HepG2 (cell line): ENCODE data around the gene HSF4. TPM values are rescaled to one million over a fixed set of nuclear protein-coding genes. Genes with fewer than 3 reads are reported as not detected.

Source experiments
- ATRX ChIP-seq: sonication (generic); formaldehyde crosslinking; IDR thresholded peaks from 2 replicates; pipeline ENCODE4 v1.4.0; 2020; ENCODE audit warnings: missing genetic modification reagents, borderline replicate concordance
- CBX5 ChIP-seq: sonication (generic); formaldehyde crosslinking; IDR thresholded peaks from 2 replicates; pipeline ENCODE4 v1.4.0; 2020; ENCODE audit warnings: missing genetic modification reagents, borderline replicate concordance
- EP300 ChIP-seq, 3 experiments: sonication (generic) in 1 of 3; formaldehyde crosslinking in 1 of 3; IDR thresholded peaks; 2 replicates each; pipeline versions ENCODE4 v1.5.1 to v1.6.1; 2011 to 2020; ENCODE audit warnings: low read depth in 2 of 3, low read length in 2 of 3, borderline replicate concordance in 1 of 3, improper control_type of control experiment in 1 of 3, mild to moderate bottlenecking in 1 of 3, missing genetic modification reagents in 1 of 3, moderate library complexity in 1 of 3
- NFYC ChIP-seq: IDR thresholded peaks from 2 replicates; pipeline ENCODE4 v1.6.1; 2016; ENCODE audit warnings: missing genetic modification reagents, missing compliant biosample characterization
- NR3C1 ChIP-seq: sonication (generic); formaldehyde crosslinking; IDR thresholded peaks from 2 replicates; pipeline ENCODE4 v1.4.0; 2020; ENCODE audit warnings: missing genetic modification reagents
- RXRB ChIP-seq: IDR thresholded peaks from 2 replicates; pipeline ENCODE4 v1.6.1; 2016; ENCODE audit warnings: borderline replicate concordance, missing genetic modification reagents, missing compliant biosample characterization
- SNAI1 ChIP-seq: sonication (generic); formaldehyde crosslinking; IDR thresholded peaks from 2 replicates; pipeline ENCODE4 v1.5.0; 2020; ENCODE audit warnings: mild to moderate bottlenecking, missing genetic modification reagents, borderline replicate concordance
- ZBTB20 ChIP-seq: sonication (generic); formaldehyde crosslinking; IDR thresholded peaks from 2 replicates; pipeline ENCODE4 v1.8.1; 2023; ENCODE audit warnings: missing genetic modification reagents, low read depth, mild to moderate bottlenecking, borderline replicate concordance
- ZNF335 ChIP-seq: sonication (generic); formaldehyde crosslinking; IDR thresholded peaks from 2 replicates; pipeline ENCODE4 v1.4.0; 2020; ENCODE audit warnings: missing genetic modification reagents
- ZNF713 ChIP-seq: sonication (generic); formaldehyde crosslinking; IDR thresholded peaks from 2 replicates; pipeline ENCODE4 v1.4.0; 2020; ENCODE audit warnings: mild to moderate bottlenecking, missing genetic modification reagents
- ZNF747 ChIP-seq: sonication (generic); formaldehyde crosslinking; IDR thresholded peaks from 2 replicates; pipeline ENCODE4 v1.8.1; 2023; ENCODE audit warnings: missing genetic modification reagents, mild to moderate bottlenecking, borderline replicate concordance
- ZNF841 ChIP-seq: sonication (generic); formaldehyde crosslinking; IDR thresholded peaks from 2 replicates; pipeline ENCODE4 v1.8.1; 2023; ENCODE audit warnings: missing genetic modification reagents, borderline replicate concordance
- polyA plus RNA-seq, 8 experiments: library from polyadenylated mRNA; depleted of rRNA in 3 of 8; stranded (reverse) in 7 of 8; unstranded in 1 of 8; fragments of >200 nt; fragmentation: Illumina TruSeq in 4 of 8; extraction: Trizol in 4 of 8; gene quantifications; 2 replicates each; pipeline versions ENCODE4 v1.2.1 to v1.2.3, GENCODE V29; 2011 to 2016; ENCODE audit warnings: low read depth in 4 of 8, missing spikeins in 1 of 8, mixed read lengths in 1 of 8; ENCODE audit not compliant: insufficient read depth in 1 of 8
- total RNA-seq, 5 experiments: library from RNA; depleted of rRNA; stranded (reverse); fragments of >200 nt; fragmentation: Illumina TruSeq; extraction: Trizol; gene quantifications; 2 replicates each; pipeline ENCODE4 v1.2.3, GENCODE V29; 2016; ENCODE audit warnings: low read depth in 1 of 5
- TF ChIP-seq, protein P1 (sequence below): sonication (generic); formaldehyde crosslinking; IDR thresholded peaks from 2 replicates; pipeline ENCODE4 v1.4.0; 2020; ENCODE audit warnings: missing genetic modification reagents, borderline replicate concordance
- TF ChIP-seq, protein P2 (sequence below): sonication (generic); formaldehyde crosslinking; IDR thresholded peaks from 2 replicates; pipeline ENCODE4 v1.4.0; 2020; ENCODE audit warnings: low read depth, mild to moderate bottlenecking, missing genetic modification reagents
- TF ChIP-seq, protein P3 (sequence below): sonication (generic); formaldehyde crosslinking; IDR thresholded peaks from 2 replicates; pipeline ENCODE4 v1.4.0; 2020; ENCODE audit warnings: missing genetic modification reagents
- TF ChIP-seq, protein P4 (sequence below): sonication (generic); formaldehyde crosslinking; conservative IDR thresholded peaks from 2 replicates; pipeline ENCODE4 v1.4.0; 2020; ENCODE audit warnings: missing genetic modification reagents
- TF ChIP-seq, protein P5 (sequence below): sonication (generic); formaldehyde crosslinking; IDR thresholded peaks from 2 replicates; pipeline ENCODE4 v1.5.0; 2020; ENCODE audit warnings: missing genetic modification reagents

Gene HSF4
- total and polyA plus RNA-seq, 2 of the 13 experiments (the other 11 are each of a cell fraction or from before 2014, with no cell fraction given), result 3.5 to 16.9 TPM

DNA sequence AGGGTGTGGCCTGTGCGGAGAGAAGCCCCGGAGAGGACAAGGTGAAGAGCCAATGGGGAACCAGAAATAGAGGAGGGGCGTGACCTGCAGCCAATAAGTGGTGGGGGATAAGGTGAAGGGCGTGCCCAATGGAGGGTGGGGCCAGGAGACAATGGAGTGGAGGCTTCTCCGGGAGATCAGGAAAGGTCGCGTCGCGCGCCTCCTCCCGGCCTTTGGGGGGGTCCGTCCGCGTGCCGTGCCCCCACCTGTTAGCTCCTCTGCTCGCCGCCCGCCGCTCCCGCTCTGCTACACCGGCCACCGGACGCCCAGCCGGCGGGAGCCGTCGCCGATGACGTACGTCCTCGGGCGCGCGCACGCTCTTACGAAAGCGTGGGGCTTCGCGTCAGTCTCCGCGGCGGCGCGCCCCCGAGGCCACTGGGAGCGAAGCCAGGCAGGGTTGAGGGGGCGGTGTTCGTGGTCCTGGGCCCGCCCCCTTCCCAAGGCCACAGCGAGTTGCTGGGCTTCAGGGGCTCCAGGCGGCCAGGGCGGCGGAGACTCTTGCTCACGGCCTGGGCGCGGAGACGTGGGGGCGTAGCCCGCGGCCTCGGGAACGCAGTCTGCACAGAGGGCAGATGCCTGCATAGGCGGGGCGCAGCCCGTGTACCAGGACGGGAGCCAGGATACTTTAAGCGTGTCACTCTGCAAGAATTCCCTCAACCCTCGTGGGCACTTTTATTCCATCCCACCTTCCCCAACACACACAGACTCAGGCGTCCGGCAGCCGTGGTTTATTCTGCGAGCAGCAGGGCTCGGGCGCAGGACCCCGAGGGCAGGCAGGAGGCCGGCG is 19.3 kb downstream of the HSF4 start, which contains the start of gene MATCAP1 (continued):
- TF ChIP-seq EP300 (IDR thresholded peaks at IDR 0.05; ENCODE audit: low read depth in 2 of 2, low read length in 2 of 2), result 0 out of 4 replicates have a peak, but pooled peaks of 1 of the 2 experiments have one; percentile 6
- TF ChIP-seq EP300 (CRISPR knock-in tag; IDR thresholded peaks at IDR 0.05; ENCODE audit: borderline replicate concordance), result no peak
- TF ChIP-seq, protein P1, sequence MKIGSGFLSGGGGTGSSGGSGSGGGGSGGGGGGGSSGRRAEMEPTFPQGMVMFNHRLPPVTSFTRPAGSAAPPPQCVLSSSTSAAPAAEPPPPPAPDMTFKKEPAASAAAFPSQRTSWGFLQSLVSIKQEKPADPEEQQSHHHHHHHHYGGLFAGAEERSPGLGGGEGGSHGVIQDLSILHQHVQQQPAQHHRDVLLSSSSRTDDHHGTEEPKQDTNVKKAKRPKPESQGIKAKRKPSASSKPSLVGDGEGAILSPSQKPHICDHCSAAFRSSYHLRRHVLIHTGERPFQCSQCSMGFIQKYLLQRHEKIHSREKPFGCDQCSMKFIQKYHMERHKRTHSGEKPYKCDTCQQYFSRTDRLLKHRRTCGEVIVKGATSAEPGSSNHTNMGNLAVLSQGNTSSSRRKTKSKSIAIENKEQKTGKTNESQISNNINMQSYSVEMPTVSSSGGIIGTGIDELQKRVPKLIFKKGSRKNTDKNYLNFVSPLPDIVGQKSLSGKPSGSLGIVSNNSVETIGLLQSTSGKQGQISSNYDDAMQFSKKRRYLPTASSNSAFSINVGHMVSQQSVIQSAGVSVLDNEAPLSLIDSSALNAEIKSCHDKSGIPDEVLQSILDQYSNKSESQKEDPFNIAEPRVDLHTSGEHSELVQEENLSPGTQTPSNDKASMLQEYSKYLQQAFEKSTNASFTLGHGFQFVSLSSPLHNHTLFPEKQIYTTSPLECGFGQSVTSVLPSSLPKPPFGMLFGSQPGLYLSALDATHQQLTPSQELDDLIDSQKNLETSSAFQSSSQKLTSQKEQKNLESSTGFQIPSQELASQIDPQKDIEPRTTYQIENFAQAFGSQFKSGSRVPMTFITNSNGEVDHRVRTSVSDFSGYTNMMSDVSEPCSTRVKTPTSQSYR, result peak; percentile 41; the same call in 1 of the 2 replicates
- peak; percentile 96 for TF ChIP-seq NFYC (CRISPR knock-in tag)
- TF ChIP-seq ZNF841 (CRISPR knock-in tag), result no peak
- TF ChIP-seq RXRB, result peak; percentile 51; the same call in 1 of the 2 replicates
- TF ChIP-seq ZBTB20, result peak; percentile 7; the same call in 1 of the 2 replicates
- TF ChIP-seq NR3C1 (CRISPR knock-in tag), result no peak
- no peak; the same call in 1 of the 2 replicates for TF ChIP-seq ZNF335 (CRISPR knock-in tag)
- TF ChIP-seq ZNF747 (CRISPR knock-in tag), result no peak; the same call in 1 of the 2 replicates
- TF ChIP-seq ZNF713, result no peak; the same call in 1 of the 2 replicates
- TF ChIP-seq, protein P2, sequence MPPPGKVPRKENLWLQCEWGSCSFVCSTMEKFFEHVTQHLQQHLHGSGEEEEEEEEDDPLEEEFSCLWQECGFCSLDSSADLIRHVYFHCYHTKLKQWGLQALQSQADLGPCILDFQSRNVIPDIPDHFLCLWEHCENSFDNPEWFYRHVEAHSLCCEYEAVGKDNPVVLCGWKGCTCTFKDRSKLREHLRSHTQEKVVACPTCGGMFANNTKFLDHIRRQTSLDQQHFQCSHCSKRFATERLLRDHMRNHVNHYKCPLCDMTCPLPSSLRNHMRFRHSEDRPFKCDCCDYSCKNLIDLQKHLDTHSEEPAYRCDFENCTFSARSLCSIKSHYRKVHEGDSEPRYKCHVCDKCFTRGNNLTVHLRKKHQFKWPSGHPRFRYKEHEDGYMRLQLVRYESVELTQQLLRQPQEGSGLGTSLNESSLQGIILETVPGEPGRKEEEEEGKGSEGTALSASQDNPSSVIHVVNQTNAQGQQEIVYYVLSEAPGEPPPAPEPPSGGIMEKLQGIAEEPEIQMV, result no peak; the same call in 1 of the 2 replicates
- TF ChIP-seq, protein P3, sequence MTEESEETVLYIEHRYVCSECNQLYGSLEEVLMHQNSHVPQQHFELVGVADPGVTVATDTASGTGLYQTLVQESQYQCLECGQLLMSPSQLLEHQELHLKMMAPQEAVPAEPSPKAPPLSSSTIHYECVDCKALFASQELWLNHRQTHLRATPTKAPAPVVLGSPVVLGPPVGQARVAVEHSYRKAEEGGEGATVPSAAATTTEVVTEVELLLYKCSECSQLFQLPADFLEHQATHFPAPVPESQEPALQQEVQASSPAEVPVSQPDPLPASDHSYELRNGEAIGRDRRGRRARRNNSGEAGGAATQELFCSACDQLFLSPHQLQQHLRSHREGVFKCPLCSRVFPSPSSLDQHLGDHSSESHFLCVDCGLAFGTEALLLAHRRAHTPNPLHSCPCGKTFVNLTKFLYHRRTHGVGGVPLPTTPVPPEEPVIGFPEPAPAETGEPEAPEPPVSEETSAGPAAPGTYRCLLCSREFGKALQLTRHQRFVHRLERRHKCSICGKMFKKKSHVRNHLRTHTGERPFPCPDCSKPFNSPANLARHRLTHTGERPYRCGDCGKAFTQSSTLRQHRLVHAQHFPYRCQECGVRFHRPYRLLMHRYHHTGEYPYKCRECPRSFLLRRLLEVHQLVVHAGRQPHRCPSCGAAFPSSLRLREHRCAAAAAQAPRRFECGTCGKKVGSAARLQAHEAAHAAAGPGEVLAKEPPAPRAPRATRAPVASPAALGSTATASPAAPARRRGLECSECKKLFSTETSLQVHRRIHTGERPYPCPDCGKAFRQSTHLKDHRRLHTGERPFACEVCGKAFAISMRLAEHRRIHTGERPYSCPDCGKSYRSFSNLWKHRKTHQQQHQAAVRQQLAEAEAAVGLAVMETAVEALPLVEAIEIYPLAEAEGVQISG (CRISPR knock-in tag), result peak; percentile 47
- no peak for TF ChIP-seq ATRX (CRISPR knock-in tag)
- TF ChIP-seq, protein P4, sequence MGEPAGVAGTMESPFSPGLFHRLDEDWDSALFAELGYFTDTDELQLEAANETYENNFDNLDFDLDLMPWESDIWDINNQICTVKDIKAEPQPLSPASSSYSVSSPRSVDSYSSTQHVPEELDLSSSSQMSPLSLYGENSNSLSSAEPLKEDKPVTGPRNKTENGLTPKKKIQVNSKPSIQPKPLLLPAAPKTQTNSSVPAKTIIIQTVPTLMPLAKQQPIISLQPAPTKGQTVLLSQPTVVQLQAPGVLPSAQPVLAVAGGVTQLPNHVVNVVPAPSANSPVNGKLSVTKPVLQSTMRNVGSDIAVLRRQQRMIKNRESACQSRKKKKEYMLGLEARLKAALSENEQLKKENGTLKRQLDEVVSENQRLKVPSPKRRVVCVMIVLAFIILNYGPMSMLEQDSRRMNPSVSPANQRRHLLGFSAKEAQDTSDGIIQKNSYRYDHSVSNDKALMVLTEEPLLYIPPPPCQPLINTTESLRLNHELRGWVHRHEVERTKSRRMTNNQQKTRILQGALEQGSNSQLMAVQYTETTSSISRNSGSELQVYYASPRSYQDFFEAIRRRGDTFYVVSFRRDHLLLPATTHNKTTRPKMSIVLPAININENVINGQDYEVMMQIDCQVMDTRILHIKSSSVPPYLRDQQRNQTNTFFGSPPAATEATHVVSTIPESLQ (CRISPR knock-in tag), result no peak
- TF ChIP-seq SNAI1 (CRISPR knock-in tag), result no peak
- TF ChIP-seq CBX5, result peak; percentile 10; the same call in 1 of the 2 replicates
- TF ChIP-seq, protein P5, sequence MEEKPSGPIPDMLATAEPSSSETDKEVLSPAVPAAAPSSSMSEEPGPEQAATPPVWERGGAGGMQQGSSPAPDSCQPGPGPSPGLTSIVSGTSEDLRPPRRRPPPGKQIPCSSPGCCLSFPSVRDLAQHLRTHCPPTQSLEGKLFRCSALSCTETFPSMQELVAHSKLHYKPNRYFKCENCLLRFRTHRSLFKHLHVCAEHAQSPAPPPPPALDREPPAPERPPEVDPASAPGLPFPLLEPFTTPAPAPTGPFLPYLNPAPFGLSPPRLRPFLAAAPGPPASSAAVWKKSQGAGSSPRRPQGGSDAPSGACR, result no peak; the same call in 1 of the 2 replicates
